ENCODE data around the gene VTI1B. TPM values are rescaled to one million over a fixed set of nuclear protein-coding genes. Genes with fewer than 3 reads are reported as not detected.
A peak's percentile ranks its signal among the peaks of the same experiment; 100 is the strongest.

VTI1B gene
- total and polyA plus RNA-seq, 10 of the 15 experiments (the other 5 are each of a cell fraction or from before 2014, with no cell fraction given) = 15.0 to 117 (median 50.5) TPM

GRCh38 chr14:67620217-67620785 lies 54.1 kb downstream of the VTI1B start:
- no peaks in the 10 kb centered on the region for H4K20me1 ChIP-seq (ENCODE audit: control insufficient read depth, insufficient read depth)
- H3K27ac ChIP-seq (ENCODE audit: control insufficient read depth, insufficient read depth) = no peak overlapping the region
- no peak for FAIRE-seq
- ChIA-PET CTCF (interaction anchor here (0.7 to 4.0 kb wide), 16 partner anchors 8 to 260 kb away, joined by 3 to 49 read pairs (median 6); partner anchors contain the start of genes ATP6V1D, EIF2S1, PIGH and RDH11), POLR2A (interaction anchor here (0.8 to 2.7 kb wide), 4 partner anchors 11 to 74 kb away, joined by 3 to 9 read pairs (median 4); partner anchors contain the start of gene PIGH), RAD21 (ENCODE audit: unreplicated experiment) (interaction anchor here (1.0 to 3.4 kb wide), 13 partner anchors 8 to 146 kb away, joined by 3 to 99 read pairs (median 4); partner anchors contain the start of genes PIGH and RDH12), SMC1A (ENCODE audit: uncharacterized antibody, unreplicated experiment) (interaction anchor here (0.8 to 10.5 kb wide), 12 partner anchors 11 to 88 kb away, joined by 3 to 151 read pairs (median 8); no protein-coding TSS in a partner anchor)
- H2AFZ ChIP-seq (ENCODE audit: control insufficient read depth, low read depth, low read length) = peak overlapping the region; percentile 94
- intact Hi-C loops (cut with micrococcal nuclease; ENCODE audit: unreplicated experiment) (no loop called here), in situ Hi-C loops (cut with MboI) (loop anchor here (5.0 kb wide), 1 partner anchor 82 kb away; the partner anchor contains the start of gene RDH12)
- H3K4me1 ChIP-seq (ENCODE audit: control insufficient read depth, insufficient read depth, low read length) = peaks cover 5% of the 10 kb centered on the region; the same call in 1 of the 2 replicates
- no peak for TF ChIP-seq RELA (IDR thresholded peaks at IDR 0.05; ENCODE audit: borderline replicate concordance, partially characterized antibody)
- no peak for TF ChIP-seq ZNF24 (IDR thresholded peaks at IDR 0.05)
- TF ChIP-seq CHD1 (IDR thresholded peaks at IDR 0.05; ENCODE audit: low read depth, low read length) = no peak
- TF ChIP-seq ZBED1 (IDR thresholded peaks at IDR 0.05; ENCODE audit: borderline replicate concordance) = no peak
- TF ChIP-seq CREB1 (IDR thresholded peaks at IDR 0.05; ENCODE audit: low read depth) = no peak
- no peak for TF ChIP-seq PBX3 (IDR thresholded peaks at IDR 0.05; ENCODE audit: insufficient replicate concordance, low read depth, low read length)
- 0 out of 4 replicates have a peak, but pooled peaks of 1 of the 2 experiments have one; percentile 4 for TF ChIP-seq IKZF2 (IDR thresholded peaks at IDR 0.05)
- no peak for TF ChIP-seq POLR2AphosphoS2 (IDR thresholded peaks at IDR 0.05; ENCODE audit: low read depth, low read length)
- WGBS (ENCODE audit: insufficient coverage, insufficient replicate concordance, low lambda C conversion rate, missing lambda C conversion rate) = 14% methylated on average over 15 of the region's 19 CpGs
- no peak for DNase-seq (ENCODE audit: low read depth, low spot score)
- BruUV-seq (replicated peaks) = no TSS peak
- ATAC-seq = no peak; the same call in 2 of the 3 replicates
- no peaks in the 10 kb centered on the region for H3K27me3 ChIP-seq (replicated peaks in 1 of 2; ENCODE audit: control insufficient read depth in 2 of 2, insufficient read depth in 2 of 2, low read length in 1 of 2)
- H3K9me3 ChIP-seq (replicated peaks; ENCODE audit: control insufficient read depth, insufficient read depth, low read length) = no peaks in the 10 kb centered on the region; the same call in 2 of the 3 replicates
- peak overlapping the region; percentile 96 for H3K4me2 ChIP-seq (ENCODE audit: control insufficient read depth, insufficient read depth)
- no peaks in the 10 kb centered on the region for H3K79me2 ChIP-seq (ENCODE audit: control insufficient read depth, insufficient read depth, low read length)
- peak overlapping the region; percentile 82 for H3K4me3 ChIP-seq
- no peaks in the 10 kb centered on the region for H3K36me3 ChIP-seq (ENCODE audit: control insufficient read depth in 2 of 2, insufficient read depth in 2 of 2, low read length in 1 of 2)
- no peak overlapping the region for H3K9ac ChIP-seq (ENCODE audit: control insufficient read depth, insufficient read depth, low read length)

Measured in GM12878 (cell line).